NCI-H1105 treated with DMSO at 0.1 percent for 48 hours (cell line): ENCODE measurements around the gene TTC39A.
A peak's percentile ranks its signal among the peaks of the same experiment; 100 is the strongest.

Experiments
- DNase-seq: peaks from one replicate; lab custom pipeline; 2025; lab: John Stamatoyannopoulos, UW

The TTC39A gene

GRCh38 chr1:51330331-51331201 lies at the start of gene TTC39A:
Gene TTC39A (minus strand): TSS chr1:51330562. CDS start chr1:51330477, 85 bp downstream.
- peak; percentile 37 for DNase-seq

DNA sequence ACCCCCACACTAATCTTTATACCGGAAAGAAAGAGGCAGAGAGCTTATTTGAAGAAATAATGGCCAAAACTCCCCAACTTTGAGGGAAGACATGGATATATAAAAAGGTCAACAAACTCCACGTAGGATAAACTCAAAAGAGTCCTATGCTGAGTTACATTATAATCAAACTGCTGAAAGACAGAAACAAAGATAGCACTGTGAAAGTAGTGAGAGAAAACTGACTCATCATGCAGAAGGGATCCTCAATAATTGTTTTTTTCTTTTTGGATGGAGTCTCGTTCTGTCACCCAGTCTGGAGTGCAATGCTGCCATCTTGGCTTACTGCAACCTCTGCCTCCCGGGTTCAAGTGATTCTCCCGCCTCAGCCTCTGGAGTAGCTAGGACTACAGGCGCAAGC lies 48.5 kb upstream of the TTC39A start:
- no peak for DNase-seq

- no peak for DNase-seq
Observed at GRCh38 chr1:51373898-51374297, 43.5 kb upstream of the TTC39A start.

- DNase-seq, result no peak
Observed at GRCh38 chr1:51372561-51372960, 42.2 kb upstream of the TTC39A start.

DNA sequence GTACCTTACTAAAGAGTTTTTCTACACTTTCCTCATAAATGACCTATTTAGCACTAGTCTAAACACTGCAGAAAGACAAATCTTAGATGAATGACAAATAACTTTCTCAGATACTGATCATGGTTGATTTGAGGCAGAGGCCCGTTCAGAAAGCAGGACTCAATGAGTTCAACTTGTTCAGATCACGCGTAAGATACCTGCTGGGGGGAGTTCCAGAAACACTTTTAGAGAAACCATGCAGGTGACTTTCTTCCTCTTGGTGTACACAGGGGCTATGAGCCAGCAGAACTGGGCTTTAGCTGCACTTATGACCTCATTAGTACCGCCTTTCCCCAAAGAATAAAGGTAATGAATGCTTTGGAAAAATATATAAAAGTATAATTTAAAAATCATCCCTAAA lies 38.8 kb upstream of the TTC39A start:
- no peak for DNase-seq

DNA sequence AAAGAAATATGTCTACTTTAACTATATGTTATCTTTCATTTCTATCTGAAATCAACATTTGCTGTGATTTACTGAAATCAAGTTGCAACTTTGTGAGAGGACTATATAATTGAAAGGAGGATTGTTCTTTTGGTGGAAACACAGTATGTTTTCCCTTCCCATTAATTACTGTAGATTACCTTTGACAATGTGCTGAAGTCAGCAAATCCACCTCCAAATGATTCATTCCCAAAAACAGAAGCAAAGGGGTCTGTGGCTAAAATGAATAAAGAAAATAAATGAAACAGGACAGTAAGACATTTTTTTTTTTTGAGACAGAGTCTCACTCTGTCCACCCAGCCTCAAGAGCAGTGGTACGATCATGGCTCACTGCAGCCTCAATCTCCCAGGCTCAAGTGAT lies 35.4 kb upstream of the TTC39A start:
- no peak for DNase-seq

GRCh38 chr1:51359879-51360278 lies 29.5 kb upstream of the TTC39A start:
- no peak for DNase-seq

GRCh38 chr1:51355382-51355781 lies 25.0 kb upstream of the TTC39A start:
- DNase-seq, result no peak

DNA sequence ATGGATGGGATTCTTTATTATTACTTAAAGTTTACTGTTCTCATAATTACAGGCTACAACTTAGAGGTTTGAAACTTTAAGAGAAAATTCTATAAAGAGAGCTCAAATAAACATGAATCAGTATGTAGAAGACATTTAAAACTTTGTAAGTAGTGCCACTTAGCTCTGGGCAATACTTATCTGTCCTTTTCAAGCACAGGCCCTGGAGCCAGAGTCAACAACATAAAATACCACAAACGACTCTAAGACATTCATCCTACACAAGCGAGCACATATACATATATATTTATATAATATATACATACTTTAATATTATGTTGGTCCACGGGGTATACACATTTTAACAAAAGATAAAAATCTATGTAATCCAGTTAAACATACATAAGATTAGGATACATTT lies 24.1 kb upstream of the TTC39A start:
- no peak for DNase-seq

DNA sequence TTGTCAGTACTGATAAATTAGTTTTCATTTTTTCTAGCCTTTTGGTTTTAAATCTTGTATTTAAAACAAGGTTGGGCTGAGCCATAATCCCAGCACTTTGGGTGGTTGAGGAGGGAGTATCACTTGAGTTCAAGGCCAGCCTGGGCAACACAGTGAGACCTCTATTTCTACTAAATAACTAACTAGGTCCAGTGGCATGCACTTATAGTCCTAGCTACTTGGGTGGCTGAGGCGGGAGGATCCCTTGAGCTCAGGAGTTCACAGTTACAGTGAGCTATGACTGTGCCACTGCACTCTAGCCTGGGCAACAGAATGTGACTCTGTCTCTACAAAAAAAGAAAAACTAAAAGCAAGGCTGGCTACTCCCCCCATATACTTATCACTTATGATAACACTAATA lies 21.5 kb upstream of the TTC39A start:
- DNase-seq, result no peak

GRCh38 chr1:51349862-51350261 lies 19.5 kb upstream of the TTC39A start:
- DNase-seq, result no peak

- no peak for DNase-seq
Observed at GRCh38 chr1:51348147-51348527, 17.8 kb upstream of the TTC39A start.

GRCh38 chr1:51347398-51348146 lies 17.2 kb upstream of the TTC39A start:
- DNase-seq, result no peak

- no peak for DNase-seq
Observed at GRCh38 chr1:51346086-51346942, 16.0 kb upstream of the TTC39A start.

DNA sequence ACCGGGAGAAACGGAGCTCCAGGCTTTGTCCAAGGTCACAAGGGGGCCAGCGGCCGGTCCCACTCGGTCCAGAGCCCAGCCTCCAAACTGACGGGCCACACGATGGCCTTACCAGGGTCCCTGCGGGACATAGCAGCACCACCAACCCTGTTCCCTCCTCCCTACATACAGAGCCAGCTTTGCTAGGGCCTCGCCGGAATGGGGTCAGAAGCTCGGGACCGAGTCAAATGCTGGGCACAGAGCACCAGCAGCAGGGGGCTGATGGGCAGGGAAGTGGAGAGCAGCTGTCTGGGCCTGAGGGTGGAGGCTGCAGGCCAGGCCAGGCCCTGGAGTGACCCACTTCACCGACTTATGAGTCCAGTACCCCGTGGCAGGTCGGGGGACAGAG lies 14.9 kb upstream of the TTC39A start:
- DNase-seq, result no peak

GRCh38 chr1:51344602-51345299 lies 14.4 kb upstream of the TTC39A start:
- no peak for DNase-seq

GRCh38 chr1:51344276-51344601 lies 13.9 kb upstream of the TTC39A start:
- DNase-seq, result no peak

GRCh38 chr1:51343624-51344023 lies 13.3 kb upstream of the TTC39A start:
- DNase-seq, result no peak

DNA sequence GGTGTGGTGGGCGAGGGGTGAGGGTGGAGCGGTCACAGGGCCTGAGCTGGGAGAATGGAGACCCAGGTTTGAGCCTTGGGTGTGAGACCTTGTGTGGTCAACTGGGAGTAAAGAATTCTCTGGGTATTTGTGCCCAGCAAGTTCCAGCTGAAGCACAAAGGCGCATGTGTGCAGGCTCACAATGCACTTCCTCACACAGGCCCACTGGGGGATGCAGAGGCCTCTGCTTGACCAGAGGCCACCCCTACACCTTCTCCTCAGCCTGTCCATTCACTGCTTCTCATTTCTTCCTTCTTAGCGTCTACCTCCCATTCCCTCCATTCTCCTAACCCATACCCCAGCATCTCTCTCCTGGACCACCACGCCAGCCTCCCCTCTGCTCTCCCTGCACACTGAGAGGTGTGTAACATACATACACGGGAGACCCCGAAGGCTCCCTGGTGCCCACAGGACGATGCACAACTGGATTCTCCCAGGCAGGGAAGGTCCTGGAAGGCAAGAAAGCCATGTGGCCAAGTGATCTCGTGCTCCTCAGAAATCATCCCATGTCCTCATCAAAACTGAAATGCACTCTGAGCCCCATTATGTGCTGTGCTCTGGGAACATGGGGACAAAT lies 12.3 kb upstream of the TTC39A start:
- DNase-seq, result no peak

GRCh38 chr1:51341876-51342496 lies 11.6 kb upstream of the TTC39A start:
- DNase-seq, result no peak

DNA sequence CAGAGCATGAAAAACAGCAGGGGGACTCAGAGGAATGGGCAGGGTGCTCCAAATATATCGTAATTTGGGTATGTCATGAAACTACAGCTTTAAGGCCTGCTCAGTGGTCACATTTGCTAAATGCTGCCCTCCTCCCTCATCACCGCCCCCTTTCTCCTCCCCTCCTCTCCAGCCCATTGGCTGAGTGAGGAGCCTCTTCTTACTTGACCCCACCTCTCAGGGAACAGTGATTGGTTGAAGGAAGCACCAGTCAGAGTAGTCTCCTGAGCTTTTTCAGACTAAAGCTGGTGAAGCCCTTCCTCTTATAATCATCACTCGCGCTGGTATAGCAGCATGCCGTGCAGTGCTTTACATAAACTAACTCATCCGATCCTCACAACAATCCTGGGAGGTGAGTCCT lies 10.0 kb upstream of the TTC39A start:
- no peak for DNase-seq
